OCI-LY7 (cell line): Measurements from ENCODE around the gene MOGAT3.

Experiments used
- CTCF ChIP-seq: fragments of 200-600 bp; sonication (generic); conservative IDR thresholded peaks from 2 replicates; pipeline ENCODE4 v1.5.1; 2014; ENCODE audit warnings: mild to moderate bottlenecking, antibody characterized with exemption, low read length, moderate library complexity, mixed read lengths
- EZH2phosphoT487 ChIP-seq: fragments of 200-600 bp; sonication (generic); IDR thresholded peaks from 2 replicates; pipeline ENCODE4 v1.6.1; 2018; ENCODE audit warnings: low read depth, borderline replicate concordance, mild to moderate bottlenecking, mixed run types, antibody characterized with exemption, low read length, moderate library complexity, mixed read lengths

DNA sequence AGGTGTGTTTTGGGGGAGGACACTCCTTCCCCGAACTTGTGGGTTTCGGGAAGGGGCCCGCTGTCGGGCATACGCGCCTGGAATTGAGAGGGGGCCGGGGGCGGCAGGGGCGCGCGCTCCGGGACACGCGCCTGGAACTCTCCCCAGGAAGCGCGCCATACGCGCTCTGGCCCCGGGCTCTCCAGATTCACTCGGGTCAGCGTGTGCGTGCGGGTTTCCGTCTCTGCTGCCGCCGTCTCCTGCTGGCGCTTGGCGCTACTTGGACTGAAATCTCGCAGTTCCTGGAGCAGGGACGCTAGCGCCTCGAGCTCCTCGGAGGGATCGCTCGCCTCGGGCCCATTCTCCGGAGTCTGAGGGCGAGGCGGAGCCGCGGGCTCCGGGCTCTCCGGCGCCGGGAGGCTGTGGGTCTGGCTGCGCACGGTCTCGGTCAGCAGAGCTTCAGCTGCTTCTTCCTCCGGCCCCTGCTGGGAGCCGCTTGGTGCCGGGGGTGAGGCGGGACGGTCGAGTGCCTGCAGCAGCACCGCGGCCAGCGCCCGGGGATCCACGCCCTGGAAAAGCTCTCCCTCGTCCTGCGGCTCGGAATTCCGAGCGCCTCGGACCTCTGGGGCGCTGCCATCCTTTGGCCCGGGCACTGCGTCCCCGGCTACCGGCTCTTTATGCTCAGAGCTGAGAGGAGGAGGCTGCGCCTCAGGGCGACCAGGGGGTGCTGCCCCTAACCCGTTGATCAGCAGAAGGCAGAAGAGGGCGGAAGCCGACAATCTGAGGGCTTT is 36.6 kb downstream of the MOGAT3 start:
- no peak for TF ChIP-seq CTCF
- TF ChIP-seq EZH2phosphoT487: no peak
